ENCODE results near the gene FAM20C. TPM values are rescaled to one million over a fixed set of nuclear protein-coding genes. Genes with fewer than 3 reads are reported as not detected.
A peak's percentile ranks its signal among the peaks of the same experiment; 100 is the strongest.

FAM20C gene
- total RNA-seq, 1 donor from 2014 or later = 22.2 TPM

DNA sequence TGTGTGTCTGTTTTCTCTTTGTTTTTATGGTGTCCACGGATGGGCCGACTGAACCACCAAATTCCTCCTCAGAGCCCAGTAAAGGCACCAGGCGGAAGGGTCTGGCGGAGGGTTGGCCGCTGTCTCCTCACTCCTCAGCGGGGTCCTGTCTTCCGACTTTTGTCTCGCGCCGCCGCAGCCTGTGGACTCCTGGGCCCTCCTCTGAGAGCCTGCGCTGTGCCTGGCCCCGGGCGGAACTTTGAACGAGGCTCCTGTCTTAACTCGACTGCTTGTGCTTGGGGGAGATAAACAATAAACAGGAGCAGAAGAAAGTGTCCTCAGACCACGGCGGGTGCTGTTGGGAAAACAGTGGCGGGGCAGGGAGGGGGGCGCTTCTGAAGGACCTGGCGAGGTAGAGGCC, 2.2 kb upstream of the FAM20C start:
- no peak for DNase-seq
- Histone ChIP-seq H3K27me3 (ENCODE audit: low read depth) (no peaks in the 10 kb centered on the region), H3K27ac (replicated peaks) (no peak overlapping the region), H3K4me3 (no peak overlapping the region), H3K4me1 (peaks cover 35% of the 10 kb centered on the region), H3K36me3 (peaks cover 2% of the 10 kb centered on the region), H3K9me3 (replicated peaks) (no peaks in the 10 kb centered on the region)
- no peak for TF ChIP-seq CTCF (IDR thresholded peaks at IDR 0.05; ENCODE audit: borderline replicate concordance)
- intact Hi-C loops (cut with micrococcal nuclease) = no loop called here

GRCh38 chr7:191105-191980, 1.0 kb upstream of the FAM20C start:
- peak overlapping the region; percentile 73 for H3K4me3 ChIP-seq
- no peak for TF ChIP-seq CTCF (IDR thresholded peaks at IDR 0.05; ENCODE audit: borderline replicate concordance)
- peak; percentile 45 for DNase-seq
- H3K4me1 ChIP-seq = peaks cover 46% of the 10 kb centered on the region
- H3K9me3 ChIP-seq (replicated peaks) = no peaks in the 10 kb centered on the region
- H3K27ac ChIP-seq (replicated peaks) = peak overlapping the region; percentile 91
- H3K27me3 ChIP-seq (ENCODE audit: low read depth) = no peaks in the 10 kb centered on the region
- H3K36me3 ChIP-seq = peaks cover 14% of the 10 kb centered on the region
- intact Hi-C loops (cut with micrococcal nuclease) = no loop called here

DNA sequence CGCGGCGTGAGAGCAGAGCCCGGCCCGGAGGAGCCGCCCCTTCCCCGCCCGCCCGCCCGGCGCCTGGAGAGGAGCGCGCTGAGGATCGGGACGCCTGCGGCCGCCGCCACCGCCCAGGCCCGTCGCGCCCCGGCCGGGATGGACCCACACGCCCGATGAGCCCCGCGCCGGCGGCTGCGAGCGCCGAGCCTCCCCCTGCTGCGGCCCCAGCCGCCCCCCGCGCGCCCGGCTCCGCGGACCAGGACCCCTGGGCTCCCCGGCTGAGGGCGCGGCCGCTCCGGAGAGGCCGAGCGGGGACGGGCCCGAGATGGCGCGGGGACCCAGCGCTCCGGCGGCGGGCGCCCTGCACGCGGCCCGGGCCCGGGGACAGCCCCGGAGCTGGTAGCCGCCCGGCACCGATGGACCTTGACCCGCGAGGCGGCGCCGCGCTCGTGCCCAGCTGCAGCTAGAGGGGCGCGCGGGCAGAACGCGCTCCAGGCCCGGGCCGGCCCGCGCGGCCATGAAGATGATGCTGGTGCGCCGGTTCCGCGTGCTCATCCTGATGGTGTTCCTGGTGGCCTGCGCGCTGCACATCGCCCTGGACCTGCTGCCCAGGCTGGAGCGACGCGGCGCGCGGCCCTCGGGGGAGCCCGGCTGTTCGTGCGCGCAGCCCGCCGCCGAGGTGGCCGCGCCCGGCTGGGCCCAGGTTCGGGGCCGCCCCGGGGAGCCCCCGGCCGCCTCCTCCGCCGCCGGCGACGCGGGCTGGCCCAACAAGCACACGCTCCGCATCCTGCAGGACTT, 520 bp downstream of the FAM20C start:
- peaks cover 29% of the 10 kb centered on the region for H3K36me3 ChIP-seq
- peak overlapping the region; percentile 91 for H3K27ac ChIP-seq (replicated peaks)
- H3K4me3 ChIP-seq = peak overlapping the region; percentile 73
- TF ChIP-seq CTCF (IDR thresholded peaks at IDR 0.05; ENCODE audit: borderline replicate concordance) = no peak
- H3K9me3 ChIP-seq (replicated peaks) = no peaks in the 10 kb centered on the region
- intact Hi-C loops (cut with micrococcal nuclease) = no loop called here
- peaks cover 51% of the 10 kb centered on the region for H3K4me1 ChIP-seq
- DNase-seq = no peak
- no peaks in the 10 kb centered on the region for H3K27me3 ChIP-seq (ENCODE audit: low read depth)

GRCh38 chr7:193481-194251, 1.3 kb downstream of the FAM20C start:
- DNase-seq = no peak
- peak overlapping the region; percentile 91 for H3K27ac ChIP-seq (replicated peaks)
- no peaks in the 10 kb centered on the region for H3K9me3 ChIP-seq (replicated peaks)
- H3K4me1 ChIP-seq = peaks cover 51% of the 10 kb centered on the region
- peaks cover 37% of the 10 kb centered on the region for H3K36me3 ChIP-seq
- peak overlapping the region; percentile 73 for H3K4me3 ChIP-seq
- TF ChIP-seq CTCF (IDR thresholded peaks at IDR 0.05; ENCODE audit: borderline replicate concordance) = no peak
- intact Hi-C loops (cut with micrococcal nuclease) = no loop called here
- no peaks in the 10 kb centered on the region for H3K27me3 ChIP-seq (ENCODE audit: low read depth)

Data from left ventricle myocardium inferior (tissue), 1 donor.